HCT116 (cell line): ENCODE data around the gene TOPAZ1. TPM values are rescaled to one million over a fixed set of nuclear protein-coding genes. Genes with fewer than 3 reads are reported as not detected.

ENCODE experiments used
- ATAC-seq: fragments of 200-7000 bp; cut with Tn5 transposase; 2 replicates; pipeline ENCODE4 v1.9.1; 2020; ENCODE audit warnings: mild to moderate bottlenecking, moderate library complexity
- BruUV-seq: library from RNA; stranded (reverse); fragments of 400-500 nt; replicated peaks from 2 replicates; lab custom pipeline; 2021; lab: Mats Ljungman, UMichigan
- CTCF ChIA-PET: fragments of 300-600 bp; sonication (Branson Sonifier 250); formaldehyde crosslinking; loops from one replicate; lab custom pipeline; 2021; ENCODE audit warnings: antibody characterized with exemption; lab: Charles Lee
- POLR2A ChIA-PET: fragments of 300-600, 350-600 bp; sonication (Branson Sonifier 250); formaldehyde crosslinking; loops from one replicate; lab custom pipeline; 2021; ENCODE audit warnings: antibody characterized with exemption; lab: Charles Lee
- RAD21 ChIA-PET, 2 experiments: fragments of 300-600 bp; sonication (Branson Sonifier 250); formaldehyde crosslinking; loops; one replicate each; lab custom pipeline; 2023; ENCODE audit warnings: low total read pairs in 2 of 2; ENCODE audit not compliant: uncharacterized antibody in 2 of 2, unreplicated experiment in 2 of 2, low non-redundant PET in 1 of 2; lab: Charles Lee
- DNase-seq: peaks from one replicate; pipeline ENCODE4 v3.0.0-alpha.2; 2010; ENCODE audit warnings: low read depth, low spot score
- H2AFZ ChIP-seq: fragments of 200-600 bp; shearing (Covaris generic), sonication (generic); 2 replicates; pipeline ENCODE4 v1.6.1; 2017; ENCODE audit warnings: low read depth, mixed run types, mixed read lengths, antibody characterized with exemption, low read length; ENCODE audit not compliant: poor library complexity, severe bottlenecking
- H3K27ac ChIP-seq: 2 replicates; pipeline ENCODE4 v1.5.1; 2012; ENCODE audit warnings: low read depth, low read length
- H3K27me3 ChIP-seq: fragments of 200-600 bp; sonication (generic); 2 replicates; pipeline ENCODE4 v1.6.1; 2016; ENCODE audit warnings: mixed run types, low read length, mixed read lengths; ENCODE audit not compliant: insufficient read depth
- H3K36me3 ChIP-seq, 2 experiments: fragments of 200-500 bp in 1 of 2; fragments of 200-600 bp in 1 of 2; sonication (Bioruptor generic) in 1 of 2; sonication (generic) in 1 of 2; 2 replicates each; pipeline versions ENCODE4 v1.5.1 to v1.6.1; 2014 to 2016; ENCODE audit warnings: low read length in 2 of 2, inconsistent platforms in 1 of 2, mixed read lengths in 1 of 2, mixed run types in 1 of 2; ENCODE audit not compliant: insufficient read depth in 2 of 2, control insufficient read depth in 1 of 2
- H3K4me1 ChIP-seq, 2 experiments: fragments of 200-600 bp in 1 of 2; sonication (generic) in 1 of 2; 2 replicates each; pipeline versions ENCODE4 v1.5.1 to v1.6.1; 2012 to 2017; ENCODE audit warnings: low read length in 2 of 2, inconsistent platforms in 1 of 2, mild to moderate bottlenecking in 1 of 2, mixed read lengths in 1 of 2, mixed run types in 1 of 2, moderate library complexity in 1 of 2; ENCODE audit not compliant: insufficient read depth in 2 of 2, control insufficient read depth in 1 of 2
- H3K4me2 ChIP-seq: fragments of 200-600 bp; sonication (generic); 2 replicates; pipeline ENCODE4 v1.6.1; 2017; ENCODE audit warnings: mixed run types, low read length, mixed read lengths
- H3K4me3 ChIP-seq, 2 experiments: fragments of 200-600 bp in 1 of 2; sonication (generic) in 1 of 2; replicated peaks in 1 of 2; 2 replicates each; pipeline ENCODE4 v1.5.1; 2011 to 2016; ENCODE audit warnings: low read length in 2 of 2, control low read depth in 1 of 2, low read depth in 1 of 2, mild to moderate bottlenecking in 1 of 2, mixed read lengths in 1 of 2, mixed run types in 1 of 2
- H3K79me2 ChIP-seq: fragments of 200-600 bp; sonication (generic); 2 replicates; pipeline ENCODE4 v1.6.1; 2017; ENCODE audit warnings: mild to moderate bottlenecking, mixed run types, low read length, moderate library complexity, mixed read lengths; ENCODE audit not compliant: insufficient read depth
- H3K9ac ChIP-seq: fragments of 200-600 bp; sonication (generic); 2 replicates; pipeline ENCODE4 v1.6.1; 2016; ENCODE audit warnings: low read length, mixed read lengths
- H3K9me2 ChIP-seq: fragments of 200-600 bp; sonication (generic), shearing (Covaris generic); 2 replicates; pipeline ENCODE4 v1.6.1; 2017; ENCODE audit warnings: mixed run types, mild to moderate bottlenecking, moderate library complexity; ENCODE audit not compliant: insufficient read depth
- H3K9me3 ChIP-seq, 2 experiments: fragments of 200-500 bp in 1 of 2; fragments of 200-600 bp in 1 of 2; sonication (Bioruptor generic) in 1 of 2; sonication (generic) in 1 of 2; 2 replicates each; pipeline ENCODE4 v1.6.1; 2014 to 2017; ENCODE audit warnings: low read length in 2 of 2, mixed read lengths in 2 of 2, inconsistent platforms in 1 of 2, low read depth in 1 of 2, mild to moderate bottlenecking in 1 of 2, mixed run types in 1 of 2, moderate library complexity in 1 of 2; ENCODE audit not compliant: control insufficient read depth in 1 of 2, insufficient read depth in 1 of 2
- H4K20me1 ChIP-seq: fragments of 200-600 bp; sonication (generic), shearing (Covaris generic); 2 replicates; pipeline ENCODE4 v1.6.1; 2017; ENCODE audit warnings: mixed run types, mild to moderate bottlenecking, moderate library complexity; ENCODE audit not compliant: insufficient read depth
- EZH2phosphoT487 ChIP-seq: fragments of 200-600 bp; IDR thresholded peaks from 2 replicates; pipeline ENCODE4 v1.6.1; 2018; ENCODE audit warnings: antibody characterized with exemption, borderline replicate concordance
- FOSL1 ChIP-seq: IDR thresholded peaks from 2 replicates; pipeline ENCODE4 v1.6.1; 2012; ENCODE audit warnings: low read depth
- SIN3A ChIP-seq: IDR thresholded peaks from 2 replicates; pipeline ENCODE4 v1.6.1; 2012; ENCODE audit warnings: low read depth
- SRF ChIP-seq: IDR thresholded peaks from 2 replicates; pipeline ENCODE4 v1.6.1; 2012; ENCODE audit warnings: low read depth
- TCF7L2 ChIP-seq: IDR thresholded peaks from 2 replicates; pipeline ENCODE4 v1.7.0; 2011; ENCODE audit warnings: borderline replicate concordance, inconsistent platforms; ENCODE audit not compliant: insufficient read depth, insufficient read length; ENCODE audit errors: extremely low read depth
- YY1 ChIP-seq: IDR thresholded peaks from 2 replicates; pipeline ENCODE4 v1.6.1; 2011; ENCODE audit warnings: low read length, low read depth, moderate library complexity, mild to moderate bottlenecking; ENCODE audit not compliant: insufficient replicate concordance; ENCODE audit errors: extremely low read depth
- ZFX ChIP-seq: fragments of 450-650 bp; IDR thresholded peaks from 2 replicates; pipeline ENCODE4 v1.6.1; 2017
- intact Hi-C: fragments of 100-400 bp; cut with micrococcal nuclease; formaldehyde crosslinking; loops from 2 replicates; pipeline ENCODE4 v1.10.0; 2022
- total RNA-seq: library from RNA; stranded (reverse); gene quantifications from one replicate; pipeline ENCODE4 v1.2.1, GENCODE V29; 2021; ENCODE audit not compliant: unreplicated experiment
- TF ChIP-seq, protein P1 (sequence below): IDR thresholded peaks from 2 replicates; pipeline ENCODE4 v1.6.1; 2011; ENCODE audit warnings: mild to moderate bottlenecking, low read length, moderate library complexity; ENCODE audit not compliant: insufficient replicate concordance; ENCODE audit errors: extremely low read depth
- TF ChIP-seq, protein P2 (sequence below): IDR thresholded peaks from 2 replicates; pipeline ENCODE4 v1.6.1; 2012; ENCODE audit warnings: low read depth
- TF ChIP-seq, protein P3 (sequence below): IDR thresholded peaks from 2 replicates; pipeline ENCODE4 v1.6.1; 2012
- TF ChIP-seq, protein P4 (sequence below): IDR thresholded peaks from 2 replicates; pipeline ENCODE4 v1.6.1; 2012

Gene TOPAZ1
- total RNA-seq, 1 experiment from 2014 or later: not detected

DNA sequence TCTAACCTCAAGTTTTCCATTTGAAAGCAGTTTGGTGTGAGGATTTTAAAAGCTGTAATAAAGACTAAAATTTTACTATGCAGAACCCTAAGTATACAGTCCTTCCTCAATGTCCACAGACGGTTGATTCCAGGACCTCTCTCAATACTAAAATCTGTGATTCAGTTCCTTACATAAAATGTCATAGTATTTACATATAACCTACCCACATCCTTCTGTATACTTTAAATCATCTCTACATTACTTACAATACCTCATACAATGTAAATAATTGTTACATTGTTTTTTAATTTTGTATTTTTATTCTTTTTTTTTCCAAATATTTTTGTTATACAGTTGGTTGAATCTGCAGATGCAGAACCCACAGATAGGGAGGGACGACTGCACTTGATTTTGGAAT, 2.8 kb upstream of the TOPAZ1 start:
- H3K79me2 ChIP-seq: no peaks in the 10 kb centered on the region
- H2AFZ ChIP-seq: no peak overlapping the region
- TF ChIP-seq SRF (no peak), SIN3A (no peak), ZFX (no peak), FOSL1 (no peak), YY1 (no peak), EZH2phosphoT487 (no peak), TCF7L2 (no peak)
- TF ChIP-seq, protein P1, sequence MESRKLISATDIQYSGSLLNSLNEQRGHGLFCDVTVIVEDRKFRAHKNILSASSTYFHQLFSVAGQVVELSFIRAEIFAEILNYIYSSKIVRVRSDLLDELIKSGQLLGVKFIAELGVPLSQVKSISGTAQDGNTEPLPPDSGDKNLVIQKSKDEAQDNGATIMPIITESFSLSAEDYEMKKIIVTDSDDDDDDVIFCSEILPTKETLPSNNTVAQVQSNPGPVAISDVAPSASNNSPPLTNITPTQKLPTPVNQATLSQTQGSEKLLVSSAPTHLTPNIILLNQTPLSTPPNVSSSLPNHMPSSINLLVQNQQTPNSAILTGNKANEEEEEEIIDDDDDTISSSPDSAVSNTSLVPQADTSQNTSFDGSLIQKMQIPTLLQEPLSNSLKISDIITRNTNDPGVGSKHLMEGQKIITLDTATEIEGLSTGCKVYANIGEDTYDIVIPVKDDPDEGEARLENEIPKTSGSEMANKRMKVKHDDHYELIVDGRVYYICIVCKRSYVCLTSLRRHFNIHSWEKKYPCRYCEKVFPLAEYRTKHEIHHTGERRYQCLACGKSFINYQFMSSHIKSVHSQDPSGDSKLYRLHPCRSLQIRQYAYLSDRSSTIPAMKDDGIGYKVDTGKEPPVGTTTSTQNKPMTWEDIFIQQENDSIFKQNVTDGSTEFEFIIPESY: no peak
- TF ChIP-seq, protein P2, sequence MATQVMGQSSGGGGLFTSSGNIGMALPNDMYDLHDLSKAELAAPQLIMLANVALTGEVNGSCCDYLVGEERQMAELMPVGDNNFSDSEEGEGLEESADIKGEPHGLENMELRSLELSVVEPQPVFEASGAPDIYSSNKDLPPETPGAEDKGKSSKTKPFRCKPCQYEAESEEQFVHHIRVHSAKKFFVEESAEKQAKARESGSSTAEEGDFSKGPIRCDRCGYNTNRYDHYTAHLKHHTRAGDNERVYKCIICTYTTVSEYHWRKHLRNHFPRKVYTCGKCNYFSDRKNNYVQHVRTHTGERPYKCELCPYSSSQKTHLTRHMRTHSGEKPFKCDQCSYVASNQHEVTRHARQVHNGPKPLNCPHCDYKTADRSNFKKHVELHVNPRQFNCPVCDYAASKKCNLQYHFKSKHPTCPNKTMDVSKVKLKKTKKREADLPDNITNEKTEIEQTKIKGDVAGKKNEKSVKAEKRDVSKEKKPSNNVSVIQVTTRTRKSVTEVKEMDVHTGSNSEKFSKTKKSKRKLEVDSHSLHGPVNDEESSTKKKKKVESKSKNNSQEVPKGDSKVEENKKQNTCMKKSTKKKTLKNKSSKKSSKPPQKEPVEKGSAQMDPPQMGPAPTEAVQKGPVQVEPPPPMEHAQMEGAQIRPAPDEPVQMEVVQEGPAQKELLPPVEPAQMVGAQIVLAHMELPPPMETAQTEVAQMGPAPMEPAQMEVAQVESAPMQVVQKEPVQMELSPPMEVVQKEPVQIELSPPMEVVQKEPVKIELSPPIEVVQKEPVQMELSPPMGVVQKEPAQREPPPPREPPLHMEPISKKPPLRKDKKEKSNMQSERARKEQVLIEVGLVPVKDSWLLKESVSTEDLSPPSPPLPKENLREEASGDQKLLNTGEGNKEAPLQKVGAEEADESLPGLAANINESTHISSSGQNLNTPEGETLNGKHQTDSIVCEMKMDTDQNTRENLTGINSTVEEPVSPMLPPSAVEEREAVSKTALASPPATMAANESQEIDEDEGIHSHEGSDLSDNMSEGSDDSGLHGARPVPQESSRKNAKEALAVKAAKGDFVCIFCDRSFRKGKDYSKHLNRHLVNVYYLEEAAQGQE: no peak
- TF ChIP-seq, protein P3, sequence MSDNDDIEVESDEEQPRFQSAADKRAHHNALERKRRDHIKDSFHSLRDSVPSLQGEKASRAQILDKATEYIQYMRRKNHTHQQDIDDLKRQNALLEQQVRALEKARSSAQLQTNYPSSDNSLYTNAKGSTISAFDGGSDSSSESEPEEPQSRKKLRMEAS: no peak
- TF ChIP-seq, protein P4, sequence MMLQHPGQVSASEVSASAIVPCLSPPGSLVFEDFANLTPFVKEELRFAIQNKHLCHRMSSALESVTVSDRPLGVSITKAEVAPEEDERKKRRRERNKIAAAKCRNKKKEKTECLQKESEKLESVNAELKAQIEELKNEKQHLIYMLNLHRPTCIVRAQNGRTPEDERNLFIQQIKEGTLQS: no peak
- POLR2A ChIA-PET: no interaction called here
- CTCF ChIA-PET: no interaction called here
- H3K27me3 ChIP-seq: no peaks in the 10 kb centered on the region
- peaks cover 2 to 11% of the 10 kb centered on the region in 2 experiments; a peak in 2 of 4 replicates for H3K4me1 ChIP-seq
- no peaks in the 10 kb centered on the region for H3K36me3 ChIP-seq
- no peaks in the 10 kb centered on the region for H4K20me1 ChIP-seq
- H3K4me3 ChIP-seq: no peak overlapping the region
- DNase-seq: no peak
- no peaks in the 10 kb centered on the region for H3K9me3 ChIP-seq
- BruUV-seq: no TSS peak
- H3K4me2 ChIP-seq: no peak overlapping the region
- no peak overlapping the region for H3K9ac ChIP-seq
- intact Hi-C loops: no loop called here
- no peaks in the 10 kb centered on the region for H3K9me2 ChIP-seq
- no peak overlapping the region for H3K27ac ChIP-seq
- RAD21 ChIA-PET: no interaction called here
- ATAC-seq: no peak
